NCI-H1092 treated with DMSO at 0.1 percent for 48 hours (cell line): Measurements from ENCODE around the gene EXOC4.

Source experiments
- DNase-seq: peaks from one replicate; lab custom pipeline; 2025; lab: John Stamatoyannopoulos, UW

The EXOC4 gene

GRCh38 chr7:133428876-133429275, 176.0 kb downstream of the EXOC4 start:
- DNase-seq: no peak

GRCh38 chr7:133429371-133429770, 176.5 kb downstream of the EXOC4 start:
- no peak for DNase-seq

GRCh38 chr7:133431134-133431724, 178.4 kb downstream of the EXOC4 start:
- no peak for DNase-seq

- DNase-seq: no peak
Measured at GRCh38 chr7:133433165-133433812, 180.4 kb downstream of the EXOC4 start.

GRCh38 chr7:133434246-133434865, 181.5 kb downstream of the EXOC4 start:
- no peak for DNase-seq

GRCh38 chr7:133436014-133436428, 183.1 kb downstream of the EXOC4 start:
- DNase-seq: no peak

GRCh38 chr7:133437544-133437943, 184.7 kb downstream of the EXOC4 start:
- DNase-seq: no peak

GRCh38 chr7:133442818-133443217, 189.9 kb downstream of the EXOC4 start:
- DNase-seq: no peak

- no peak for DNase-seq
Measured at GRCh38 chr7:133445617-133446016, 192.7 kb downstream of the EXOC4 start.

- no peak for DNase-seq
Measured at GRCh38 chr7:133448012-133448411, 195.1 kb downstream of the EXOC4 start.

- DNase-seq: no peak
Measured at GRCh38 chr7:133452577-133452976, 199.7 kb downstream of the EXOC4 start.

GRCh38 chr7:133458688-133459087, 205.8 kb downstream of the EXOC4 start:
- no peak for DNase-seq

- DNase-seq: no peak
Measured at GRCh38 chr7:133461421-133461820, 208.5 kb downstream of the EXOC4 start.

- no peak for DNase-seq
Measured at GRCh38 chr7:133475655-133476054, 222.8 kb downstream of the EXOC4 start.

- DNase-seq: peak; percentile 29
Measured at GRCh38 chr7:133477791-133478190, 224.9 kb downstream of the EXOC4 start.

GRCh38 chr7:133478591-133479135, 225.8 kb downstream of the EXOC4 start:
- DNase-seq: peak; percentile 94

GRCh38 chr7:133479456-133480065, 226.7 kb downstream of the EXOC4 start:
- DNase-seq: no peak

GRCh38 chr7:133480868-133481267, 228.0 kb downstream of the EXOC4 start:
- no peak for DNase-seq

GRCh38 chr7:133481676-133482075, 228.8 kb downstream of the EXOC4 start:
- no peak for DNase-seq

GRCh38 chr7:133482599-133482998, 229.7 kb downstream of the EXOC4 start:
- no peak for DNase-seq

GRCh38 chr7:133484086-133484485, 231.2 kb downstream of the EXOC4 start:
- DNase-seq: no peak

- no peak for DNase-seq
Measured at GRCh38 chr7:133489906-133490305, 237.0 kb downstream of the EXOC4 start.

- DNase-seq: no peak
Measured at GRCh38 chr7:133491201-133491691, 238.4 kb downstream of the EXOC4 start.
